Astrocyte (in vitro differentiated cells and primary cell): Measurements from ENCODE around the gene LYZL4. TPM values are rescaled to one million over a fixed set of nuclear protein-coding genes. Genes with fewer than 3 reads are reported as not detected.

ENCODE experiments used
- DNase-seq: peaks from one replicate; pipeline ENCODE4 v3.0.0-alpha.2; 2010; ENCODE audit warnings: low read depth
- FAIRE-seq: peaks from 2 replicates; lab custom pipeline; 2011; peaks lifted over from hg19 to GRCh38; lab: Jason Lieb, UNC
- H2AFZ ChIP-seq: 2 replicates; pipeline ENCODE4 v1.6.0; 2012; ENCODE audit warnings: low read depth, low read length, inconsistent platforms
- H3K27ac ChIP-seq: 2 replicates; pipeline ENCODE4 v1.5.1; 2011; ENCODE audit warnings: low read depth, low read length, inconsistent platforms
- H3K27me3 ChIP-seq: 2 replicates; pipeline ENCODE4 v1.6.0; 2011; ENCODE audit warnings: low read length, inconsistent platforms; ENCODE audit not compliant: insufficient read depth
- H3K36me3 ChIP-seq: 2 replicates; pipeline ENCODE4 v1.5.1; 2011; ENCODE audit warnings: low read length, inconsistent platforms; ENCODE audit not compliant: insufficient read depth
- H3K4me1 ChIP-seq: 2 replicates; pipeline ENCODE4 v1.5.1; 2011; ENCODE audit warnings: low read length, inconsistent platforms; ENCODE audit not compliant: insufficient read depth
- H3K4me2 ChIP-seq: 2 replicates; pipeline ENCODE4 v1.6.0; 2012; ENCODE audit warnings: low read length, inconsistent platforms
- H3K4me3 ChIP-seq: 2 replicates; pipeline ENCODE4 v1.5.1; 2011; ENCODE audit warnings: low read depth, mild to moderate bottlenecking, low read length, inconsistent platforms; ENCODE audit not compliant: insufficient read depth
- H3K79me2 ChIP-seq: 2 replicates; pipeline ENCODE4 v1.6.0; 2012; ENCODE audit warnings: mild to moderate bottlenecking, low read length, inconsistent platforms; ENCODE audit not compliant: insufficient read depth
- H3K9ac ChIP-seq: 2 replicates; pipeline ENCODE4 v1.6.0; 2012; ENCODE audit warnings: mild to moderate bottlenecking, low read length, inconsistent platforms
- H3K9me3 ChIP-seq: 2 replicates; pipeline ENCODE4 v1.5.1; 2012; ENCODE audit warnings: low read depth, mild to moderate bottlenecking, low read length, inconsistent platforms; ENCODE audit not compliant: insufficient read depth
- H4K20me1 ChIP-seq: 2 replicates; pipeline ENCODE4 v1.6.0; 2012; ENCODE audit warnings: low read length, inconsistent platforms; ENCODE audit not compliant: insufficient read depth
- H3K27ac Mint-ChIP-seq: one replicate; pipeline ENCODE4 v1.8.0; 2021; ENCODE audit warnings: mild to moderate bottlenecking, mixed read lengths; ENCODE audit not compliant: unreplicated experiment
- H3K27me3 Mint-ChIP-seq: one replicate; pipeline ENCODE4 v1.8.0; 2021; ENCODE audit warnings: low read depth, mixed read lengths; ENCODE audit not compliant: unreplicated experiment
- H3K36me3 Mint-ChIP-seq: one replicate; pipeline ENCODE4 v1.8.0; 2021; ENCODE audit warnings: low read depth, mixed read lengths; ENCODE audit not compliant: unreplicated experiment
- H3K4me1 Mint-ChIP-seq: one replicate; pipeline ENCODE4 v1.8.0; 2021; ENCODE audit warnings: low read depth, mixed read lengths; ENCODE audit not compliant: unreplicated experiment
- H3K4me3 Mint-ChIP-seq: one replicate; pipeline ENCODE4 v1.8.0; 2021; ENCODE audit warnings: mild to moderate bottlenecking, moderate library complexity, mixed read lengths; ENCODE audit not compliant: unreplicated experiment
- H3K9me3 Mint-ChIP-seq: one replicate; pipeline ENCODE4 v1.8.0; 2021; ENCODE audit warnings: mild to moderate bottlenecking, mixed read lengths; ENCODE audit not compliant: unreplicated experiment
- EZH2 ChIP-seq: IDR thresholded peaks from 2 replicates; pipeline ENCODE4 v1.6.1; 2012; ENCODE audit warnings: mild to moderate bottlenecking, low read length, inconsistent platforms; ENCODE audit not compliant: insufficient read depth
- total RNA-seq: library from RNA; stranded (reverse); gene quantifications from 2 replicates; pipeline ENCODE4 v1.2.1, GENCODE V29; 2021
- TF ChIP-seq, protein P1 (sequence below): IDR thresholded peaks from 2 replicates; pipeline ENCODE4 v1.5.1; 2011; ENCODE audit warnings: low read depth, mild to moderate bottlenecking, inconsistent platforms, low read length, moderate library complexity; ENCODE audit not compliant: insufficient read depth

Gene LYZL4
- total RNA-seq, 1 donor from 2014 or later, result not detected

DNA sequence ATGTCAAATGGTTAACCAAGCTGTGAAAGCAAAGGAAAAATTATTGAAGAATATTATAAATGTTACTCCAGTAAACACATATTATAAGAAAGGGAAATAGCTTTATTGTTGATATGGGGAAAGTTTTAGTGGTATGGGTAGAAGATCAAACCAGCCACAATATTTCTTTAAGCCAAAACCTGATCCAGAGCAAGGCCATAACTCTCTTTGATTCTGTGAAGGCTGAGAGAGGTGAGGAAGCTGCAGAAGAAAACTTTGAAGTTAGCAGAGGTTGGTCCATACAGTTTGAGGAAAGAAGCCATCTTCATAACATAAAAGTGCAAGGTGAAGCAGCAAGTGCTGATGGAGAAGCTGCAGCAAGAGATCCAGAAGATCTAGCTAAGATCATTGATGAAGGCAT, 54.8 kb downstream of the LYZL4 start:
- peaks cover 2% of the 10 kb centered on the region for H3K36me3 Mint-ChIP-seq
- no peak for TF ChIP-seq EZH2
- TF ChIP-seq, protein P1, sequence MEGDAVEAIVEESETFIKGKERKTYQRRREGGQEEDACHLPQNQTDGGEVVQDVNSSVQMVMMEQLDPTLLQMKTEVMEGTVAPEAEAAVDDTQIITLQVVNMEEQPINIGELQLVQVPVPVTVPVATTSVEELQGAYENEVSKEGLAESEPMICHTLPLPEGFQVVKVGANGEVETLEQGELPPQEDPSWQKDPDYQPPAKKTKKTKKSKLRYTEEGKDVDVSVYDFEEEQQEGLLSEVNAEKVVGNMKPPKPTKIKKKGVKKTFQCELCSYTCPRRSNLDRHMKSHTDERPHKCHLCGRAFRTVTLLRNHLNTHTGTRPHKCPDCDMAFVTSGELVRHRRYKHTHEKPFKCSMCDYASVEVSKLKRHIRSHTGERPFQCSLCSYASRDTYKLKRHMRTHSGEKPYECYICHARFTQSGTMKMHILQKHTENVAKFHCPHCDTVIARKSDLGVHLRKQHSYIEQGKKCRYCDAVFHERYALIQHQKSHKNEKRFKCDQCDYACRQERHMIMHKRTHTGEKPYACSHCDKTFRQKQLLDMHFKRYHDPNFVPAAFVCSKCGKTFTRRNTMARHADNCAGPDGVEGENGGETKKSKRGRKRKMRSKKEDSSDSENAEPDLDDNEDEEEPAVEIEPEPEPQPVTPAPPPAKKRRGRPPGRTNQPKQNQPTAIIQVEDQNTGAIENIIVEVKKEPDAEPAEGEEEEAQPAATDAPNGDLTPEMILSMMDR, result no peak
- DNase-seq, result no peak
- no peak for FAIRE-seq
- Histone ChIP-seq H2AFZ (no peak overlapping the region), H3K4me2 (no peak overlapping the region), H4K20me1 (no peaks in the 10 kb centered on the region), H3K9ac (no peak overlapping the region), H3K27me3 (no peaks in the 10 kb centered on the region), H3K36me3 (no peaks in the 10 kb centered on the region), H3K4me3 (no peak overlapping the region), H3K4me1 (no peaks in the 10 kb centered on the region), H3K79me2 (no peaks in the 10 kb centered on the region), H3K9me3 (peaks cover 3% of the 10 kb centered on the region), H3K27ac (no peak overlapping the region)
- peaks cover 5% of the 10 kb centered on the region for H3K4me1 Mint-ChIP-seq
- H3K9me3 Mint-ChIP-seq, result peaks cover 3% of the 10 kb centered on the region
- H3K27ac Mint-ChIP-seq, result no peak overlapping the region
- no peak overlapping the region for H3K4me3 Mint-ChIP-seq
- peaks cover 17% of the 10 kb centered on the region for H3K27me3 Mint-ChIP-seq

DNA sequence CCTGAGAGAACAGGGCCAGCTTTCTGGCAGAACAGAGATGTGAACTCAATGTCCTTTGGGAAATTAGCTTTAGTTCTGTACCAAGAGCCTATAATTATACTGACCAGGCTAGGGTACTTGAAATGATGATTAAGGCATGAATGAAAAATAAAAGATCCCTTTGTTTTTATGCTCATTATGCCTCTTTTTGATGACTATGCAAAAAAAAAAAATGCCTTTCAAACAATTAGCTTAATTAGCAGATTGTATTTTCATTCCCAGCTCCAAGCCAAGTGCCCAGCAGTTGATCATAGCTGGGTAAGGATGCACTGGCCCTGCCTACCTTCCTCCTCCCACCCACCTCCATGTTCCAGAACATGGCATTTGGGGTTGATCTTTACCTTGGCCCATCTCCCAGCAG, 56.8 kb downstream of the LYZL4 start:
- Histone ChIP-seq H3K4me1 (no peaks in the 10 kb centered on the region), H3K36me3 (no peaks in the 10 kb centered on the region), H3K4me2 (no peak overlapping the region), H4K20me1 (no peaks in the 10 kb centered on the region), H3K27ac (no peak overlapping the region), H3K79me2 (no peaks in the 10 kb centered on the region), H3K4me3 (no peak overlapping the region), H3K27me3 (no peaks in the 10 kb centered on the region), H2AFZ (no peak overlapping the region), H3K9me3 (peaks cover 3% of the 10 kb centered on the region), H3K9ac (no peak overlapping the region)
- Mint-ChIP-seq H3K27me3 (peaks cover 20% of the 10 kb centered on the region), H3K4me1 (peaks cover 5% of the 10 kb centered on the region), H3K36me3 (no peaks in the 10 kb centered on the region), H3K4me3 (no peak overlapping the region), H3K27ac (no peak overlapping the region), H3K9me3 (peaks cover 3% of the 10 kb centered on the region)
- FAIRE-seq, result no peak
- TF ChIP-seq, protein P1, result no peak
- no peak for TF ChIP-seq EZH2
- DNase-seq, result no peak

DNA sequence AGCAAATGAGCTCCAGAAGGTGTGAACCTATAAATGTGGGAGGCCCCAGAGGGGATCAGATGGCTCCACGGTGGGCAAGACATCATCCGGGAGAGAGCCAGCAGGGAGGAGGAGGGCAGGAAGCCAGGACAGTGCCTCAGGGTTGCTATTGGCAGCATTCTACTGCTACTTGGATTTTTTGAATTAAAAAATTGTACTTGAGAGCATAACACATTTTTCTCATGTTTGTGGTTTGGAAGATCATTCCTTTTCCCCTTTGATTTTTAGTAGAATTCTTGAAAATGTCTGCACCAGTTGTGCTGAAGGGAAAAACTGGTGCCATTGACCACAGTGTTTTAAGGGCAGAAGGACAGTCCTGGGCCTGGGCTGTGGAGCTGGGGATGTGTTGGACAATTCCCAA, 59.2 kb downstream of the LYZL4 start:
- FAIRE-seq, result no peak

More for the DNA sequence above, 59.2 kb downstream of the LYZL4 start:
- TF ChIP-seq EZH2, result no peak
- TF ChIP-seq, protein P1, result no peak
- H2AFZ ChIP-seq, result no peak overlapping the region
- peaks cover 23% of the 10 kb centered on the region for H3K27me3 Mint-ChIP-seq
- no peak overlapping the region for H3K4me3 Mint-ChIP-seq
- no peaks in the 10 kb centered on the region for H4K20me1 ChIP-seq
- peaks cover 3% of the 10 kb centered on the region for H3K9me3 ChIP-seq
- H3K4me1 ChIP-seq, result no peaks in the 10 kb centered on the region
- no peak overlapping the region for H3K27ac ChIP-seq
- H3K27me3 ChIP-seq, result no peaks in the 10 kb centered on the region
- no peak overlapping the region for H3K4me2 ChIP-seq
- no peaks in the 10 kb centered on the region for H3K36me3 Mint-ChIP-seq
- peak overlapping the region; percentile 50 for H3K27ac Mint-ChIP-seq
- H3K36me3 ChIP-seq, result no peaks in the 10 kb centered on the region
- H3K9me3 Mint-ChIP-seq, result peaks cover 3% of the 10 kb centered on the region
- peaks cover 5% of the 10 kb centered on the region for H3K4me1 Mint-ChIP-seq
- H3K4me3 ChIP-seq, result no peak overlapping the region
- H3K9ac ChIP-seq, result no peak overlapping the region
- DNase-seq, result peak; percentile 56
- no peaks in the 10 kb centered on the region for H3K79me2 ChIP-seq
